ENCODE data around the gene NPC1. TPM values are rescaled to one million over a fixed set of nuclear protein-coding genes. Genes with fewer than 3 reads are reported as not detected.

Gene NPC1
- polyA plus RNA-seq, 1 donor (not counting 4 experiments of a cell fraction or from before 2014, with no cell fraction given): 49.9 TPM

DNA sequence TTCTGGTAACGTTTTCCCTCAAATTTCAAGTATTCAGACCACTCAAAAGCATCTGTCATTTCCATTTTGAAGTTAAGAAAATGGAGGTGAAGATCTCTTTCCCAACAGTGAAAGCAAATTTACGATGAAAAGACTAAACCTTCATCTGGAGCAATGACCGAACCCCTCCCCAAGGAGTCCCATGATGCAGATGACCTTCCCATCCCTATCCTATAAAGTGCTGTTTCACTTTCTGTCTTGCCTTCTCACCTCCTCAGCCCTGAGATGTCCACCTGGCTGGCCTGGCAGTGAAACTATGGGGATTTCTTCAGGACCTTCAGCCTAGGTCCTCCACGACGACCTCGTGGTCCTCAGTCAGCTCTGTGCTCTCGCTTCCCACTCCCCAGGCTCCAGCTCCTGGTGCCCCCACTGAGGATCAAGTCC lies 925 bp upstream of the NPC1 start:
- Histone ChIP-seq H3K79me2 (ENCODE audit: control insufficient read depth, insufficient read depth, low read length) (peaks cover 37% of the 10 kb centered on the region), H3K4me3 (ENCODE audit: control insufficient read depth in 2 of 3, extremely low read depth in 1 of 3, insufficient read depth in 2 of 3, low read depth in 1 of 3, low read length in 3 of 3) (peak overlapping the region in 1 of 3 experiments; percentile 23), H3K4me1 (ENCODE audit: control insufficient read depth, extremely low read depth, insufficient read depth, low read length) (peaks cover 26% of the 10 kb centered on the region), H3K27me3 (ENCODE audit: control insufficient read depth, extremely low read depth, insufficient read depth, low read length) (no peaks in the 10 kb centered on the region), H4K20me1 (ENCODE audit: control insufficient read depth, extremely low read depth, insufficient read depth, low read length) (peaks cover 3% of the 10 kb centered on the region), H3K36me3 (ENCODE audit: control insufficient read depth in 2 of 2, extremely low read depth in 1 of 2, insufficient read depth in 2 of 2, low read length in 2 of 2) (peaks cover 0 to 1% of the 10 kb centered on the region in 2 experiments), H3K9me1 (ENCODE audit: control insufficient read depth, extremely low read depth, insufficient read depth, low read length) (no peaks in the 10 kb centered on the region), H3K4me2 (ENCODE audit: control insufficient read depth, extremely low read depth, insufficient read depth, low read depth, low read length) (peak overlapping the region; percentile 49), H3K9me3 (ENCODE audit: control insufficient read depth, low read depth, low read length) (no peaks in the 10 kb centered on the region), H3K27ac (ENCODE audit: control insufficient read depth, insufficient read depth, low read length) (no peak overlapping the region), H2AFZ (ENCODE audit: control insufficient read depth, low read length) (peak overlapping the region; percentile 55), H3K9ac (ENCODE audit: control insufficient read depth, extremely low read depth, insufficient read depth, low read length) (peak overlapping the region; percentile 40)
- TF ChIP-seq, protein P1, sequence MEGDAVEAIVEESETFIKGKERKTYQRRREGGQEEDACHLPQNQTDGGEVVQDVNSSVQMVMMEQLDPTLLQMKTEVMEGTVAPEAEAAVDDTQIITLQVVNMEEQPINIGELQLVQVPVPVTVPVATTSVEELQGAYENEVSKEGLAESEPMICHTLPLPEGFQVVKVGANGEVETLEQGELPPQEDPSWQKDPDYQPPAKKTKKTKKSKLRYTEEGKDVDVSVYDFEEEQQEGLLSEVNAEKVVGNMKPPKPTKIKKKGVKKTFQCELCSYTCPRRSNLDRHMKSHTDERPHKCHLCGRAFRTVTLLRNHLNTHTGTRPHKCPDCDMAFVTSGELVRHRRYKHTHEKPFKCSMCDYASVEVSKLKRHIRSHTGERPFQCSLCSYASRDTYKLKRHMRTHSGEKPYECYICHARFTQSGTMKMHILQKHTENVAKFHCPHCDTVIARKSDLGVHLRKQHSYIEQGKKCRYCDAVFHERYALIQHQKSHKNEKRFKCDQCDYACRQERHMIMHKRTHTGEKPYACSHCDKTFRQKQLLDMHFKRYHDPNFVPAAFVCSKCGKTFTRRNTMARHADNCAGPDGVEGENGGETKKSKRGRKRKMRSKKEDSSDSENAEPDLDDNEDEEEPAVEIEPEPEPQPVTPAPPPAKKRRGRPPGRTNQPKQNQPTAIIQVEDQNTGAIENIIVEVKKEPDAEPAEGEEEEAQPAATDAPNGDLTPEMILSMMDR (optimal IDR thresholded peaks at IDR 0.05 in 1 of 3, IDR thresholded peaks at IDR 0.05 in 1 of 3, conservative IDR thresholded peaks at IDR 0.05 in 1 of 3; ENCODE audit: extremely low read depth in 1 of 3, insufficient read depth in 2 of 3, low read length in 3 of 3): no peak
- TF ChIP-seq EZH2 (IDR thresholded peaks at IDR 0.05; ENCODE audit: low read length): no peak
- FAIRE-seq: no peak
- dilution Hi-C loops (cut with MboI; ENCODE audit: extremely low pct_ligation_motif_present, low sequenced_read_pairs): no loop called here
- no peak for DNase-seq (ENCODE audit: low read depth, low spot score)

DNA sequence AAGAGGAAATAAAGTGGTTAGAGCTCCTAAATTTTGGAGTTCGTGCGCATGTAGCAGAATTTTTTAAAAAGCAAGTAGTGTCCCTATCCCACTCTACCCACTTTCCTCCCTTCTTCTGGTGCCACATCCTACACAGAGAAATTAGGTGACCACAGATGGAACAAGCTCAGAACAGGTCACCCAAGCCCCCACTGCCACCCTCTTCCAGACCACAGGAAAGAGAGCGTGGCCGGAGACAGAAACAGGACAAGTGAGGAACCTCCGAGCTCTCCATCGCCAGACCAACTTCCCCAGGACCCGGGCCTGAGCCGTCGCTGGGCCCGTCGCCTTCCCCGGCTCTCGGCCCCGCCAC lies 433 bp downstream of the NPC1 start:
- peak overlapping the region; percentile 91 to 99 (median 95) for H3K4me3 ChIP-seq (ENCODE audit: control insufficient read depth in 2 of 3, extremely low read depth in 1 of 3, insufficient read depth in 2 of 3, low read depth in 1 of 3, low read length in 3 of 3)
- no peaks in the 10 kb centered on the region for H3K9me1 ChIP-seq (ENCODE audit: control insufficient read depth, extremely low read depth, insufficient read depth, low read length)
- H3K4me2 ChIP-seq (ENCODE audit: control insufficient read depth, extremely low read depth, insufficient read depth, low read depth, low read length): peak overlapping the region; percentile 80
- DNase-seq (ENCODE audit: low read depth, low spot score) (no peak), FAIRE-seq (no peak)
- no peaks in the 10 kb centered on the region for H3K27me3 ChIP-seq (ENCODE audit: control insufficient read depth, extremely low read depth, insufficient read depth, low read length)
- H2AFZ ChIP-seq (ENCODE audit: control insufficient read depth, low read length): peak overlapping the region; percentile 31
- H3K9me3 ChIP-seq (ENCODE audit: control insufficient read depth, low read depth, low read length): no peaks in the 10 kb centered on the region
- peaks cover 2 to 8% of the 10 kb centered on the region in 2 experiments for H3K36me3 ChIP-seq (ENCODE audit: control insufficient read depth in 2 of 2, extremely low read depth in 1 of 2, insufficient read depth in 2 of 2, low read length in 2 of 2)
- no peak for TF ChIP-seq EZH2 (IDR thresholded peaks at IDR 0.05; ENCODE audit: low read length)
- TF ChIP-seq, protein P1 (optimal IDR thresholded peaks at IDR 0.05 in 1 of 3, IDR thresholded peaks at IDR 0.05 in 1 of 3, conservative IDR thresholded peaks at IDR 0.05 in 1 of 3; ENCODE audit: extremely low read depth in 1 of 3, insufficient read depth in 2 of 3, low read length in 3 of 3): no peak
- peak overlapping the region; percentile 97 for H3K9ac ChIP-seq (ENCODE audit: control insufficient read depth, extremely low read depth, insufficient read depth, low read length)
- H3K27ac ChIP-seq (ENCODE audit: control insufficient read depth, insufficient read depth, low read length): peak overlapping the region; percentile 95
- H3K4me1 ChIP-seq (ENCODE audit: control insufficient read depth, extremely low read depth, insufficient read depth, low read length): peaks cover 27% of the 10 kb centered on the region
- dilution Hi-C loops (cut with MboI; ENCODE audit: extremely low pct_ligation_motif_present, low sequenced_read_pairs): no loop called here
- peaks cover 6% of the 10 kb centered on the region for H4K20me1 ChIP-seq (ENCODE audit: control insufficient read depth, extremely low read depth, insufficient read depth, low read length)
- H3K79me2 ChIP-seq (ENCODE audit: control insufficient read depth, insufficient read depth, low read length): peaks cover 51% of the 10 kb centered on the region
